OCI-LY1 (cell line): ENCODE data around the gene RP9.

Experiments
- H2AFZ ChIP-seq: fragments of 200-600 bp; sonication (generic), shearing (Covaris generic); 2 replicates; pipeline ENCODE4 v1.6.0; 2014; ENCODE audit warnings: antibody characterized with exemption, mild to moderate bottlenecking, low read length
- H3F3A ChIP-seq: fragments of 200-600 bp; sonication (generic), shearing (Covaris generic); 2 replicates; pipeline ENCODE4 v1.6.0; 2014; ENCODE audit warnings: mild to moderate bottlenecking, antibody characterized with exemption, low read length, moderate library complexity; ENCODE audit not compliant: insufficient read depth
- H3K27ac ChIP-seq: fragments of 200-600 bp; sonication (generic); 2 replicates; pipeline ENCODE4 v1.5.1; 2014; ENCODE audit warnings: low read length, mixed run types, mild to moderate bottlenecking, low read depth; ENCODE audit not compliant: poor library complexity, severe bottlenecking
- H3K27me3 ChIP-seq: fragments of 200-600 bp; sonication (generic); 2 replicates; pipeline ENCODE4 v1.6.0; 2014; ENCODE audit warnings: antibody characterized with exemption, mild to moderate bottlenecking, low read length, moderate library complexity; ENCODE audit not compliant: insufficient read depth
- H3K36me3 ChIP-seq: fragments of 200-600 bp; sonication (generic); 2 replicates; pipeline ENCODE4 v1.6.1; 2014; ENCODE audit warnings: mild to moderate bottlenecking, antibody characterized with exemption, low read length, moderate library complexity, mixed read lengths; ENCODE audit not compliant: insufficient read depth
- H3K4me1 ChIP-seq: fragments of 200-600 bp; sonication (generic); 2 replicates; pipeline ENCODE4 v1.5.1; 2014; ENCODE audit warnings: mild to moderate bottlenecking, low read length, moderate library complexity; ENCODE audit not compliant: insufficient read depth, severe bottlenecking
- H3K4me2 ChIP-seq: fragments of 200-600 bp; sonication (generic), shearing (Covaris generic); 2 replicates; pipeline ENCODE4 v1.6.1; 2014; ENCODE audit warnings: low read length
- H3K4me3 ChIP-seq: fragments of 200-600 bp; sonication (generic); 2 replicates; pipeline ENCODE4 v1.5.1; 2014; ENCODE audit warnings: low read length, low read depth, mild to moderate bottlenecking, mixed read lengths; ENCODE audit not compliant: poor library complexity, severe bottlenecking
- H3K79me2 ChIP-seq: fragments of 200-600 bp; shearing (Covaris generic); 2 replicates; pipeline ENCODE4 v1.6.1; 2016; ENCODE audit warnings: mixed run types, low read length, mixed read lengths; ENCODE audit not compliant: insufficient read depth
- H3K9ac ChIP-seq: fragments of 200-600 bp; sonication (generic), shearing (Covaris generic); 2 replicates; pipeline ENCODE4 v1.6.1; 2014; ENCODE audit warnings: mild to moderate bottlenecking, low read length, mixed read lengths
- H3K9me2 ChIP-seq: fragments of 200-600 bp; sonication (generic), shearing (Covaris generic); 2 replicates; pipeline ENCODE4 v1.6.1; 2014; ENCODE audit warnings: low read depth, mild to moderate bottlenecking, low read length, mixed read lengths
- H3K9me3 ChIP-seq: fragments of 200-600 bp; shearing (Covaris generic); 2 replicates; pipeline ENCODE4 v1.6.1; 2014; ENCODE audit warnings: low read length, mixed read lengths
- H4K20me1 ChIP-seq: fragments of 200-600 bp; sonication (generic), shearing (Covaris generic); 2 replicates; pipeline ENCODE4 v1.6.0; 2016; ENCODE audit warnings: mild to moderate bottlenecking, low read length; ENCODE audit not compliant: insufficient read depth
- EZH2 ChIP-seq: fragments of 200-600 bp; sonication (generic), shearing (Covaris generic); IDR thresholded peaks from 2 replicates; pipeline ENCODE4 v1.8.0; 2017; ENCODE audit warnings: borderline replicate concordance, mixed run types, mild to moderate bottlenecking, antibody characterized with exemption, low read length, moderate library complexity, mixed read lengths
- TF ChIP-seq, protein P1 (sequence below): fragments of 200-600 bp; sonication (generic), shearing (Covaris generic); IDR thresholded peaks from 2 replicates; pipeline ENCODE4 v1.5.1; 2017; ENCODE audit warnings: mild to moderate bottlenecking, antibody characterized with exemption, low read length, moderate library complexity, mixed read lengths

Gene RP9

GRCh38 chr7:33128990-33129805, 20.0 kb upstream of the RP9 start, which contains the start of gene BBS9:
BBS9 (plus strand) TSS chr7:33129564; CDS start chr7:33146253, 16,689 bp downstream.
- no peaks in the 10 kb centered on the region for H3K79me2 ChIP-seq
- no peaks in the 10 kb centered on the region for H3K9me2 ChIP-seq
- no peaks in the 10 kb centered on the region for H3K36me3 ChIP-seq
- H4K20me1 ChIP-seq = no peaks in the 10 kb centered on the region
- no peaks in the 10 kb centered on the region; the same call in 1 of the 2 replicates for H3K9me3 ChIP-seq
- peak within 1 kb of the TSS; percentile 91 for H3K4me2 ChIP-seq
- H3K4me1 ChIP-seq = peaks cover 21% of the 10 kb centered on the region
- H3K9ac ChIP-seq = peak within 1 kb of the TSS; percentile 77
- TF ChIP-seq EZH2 = no peak
- TF ChIP-seq, protein P1, sequence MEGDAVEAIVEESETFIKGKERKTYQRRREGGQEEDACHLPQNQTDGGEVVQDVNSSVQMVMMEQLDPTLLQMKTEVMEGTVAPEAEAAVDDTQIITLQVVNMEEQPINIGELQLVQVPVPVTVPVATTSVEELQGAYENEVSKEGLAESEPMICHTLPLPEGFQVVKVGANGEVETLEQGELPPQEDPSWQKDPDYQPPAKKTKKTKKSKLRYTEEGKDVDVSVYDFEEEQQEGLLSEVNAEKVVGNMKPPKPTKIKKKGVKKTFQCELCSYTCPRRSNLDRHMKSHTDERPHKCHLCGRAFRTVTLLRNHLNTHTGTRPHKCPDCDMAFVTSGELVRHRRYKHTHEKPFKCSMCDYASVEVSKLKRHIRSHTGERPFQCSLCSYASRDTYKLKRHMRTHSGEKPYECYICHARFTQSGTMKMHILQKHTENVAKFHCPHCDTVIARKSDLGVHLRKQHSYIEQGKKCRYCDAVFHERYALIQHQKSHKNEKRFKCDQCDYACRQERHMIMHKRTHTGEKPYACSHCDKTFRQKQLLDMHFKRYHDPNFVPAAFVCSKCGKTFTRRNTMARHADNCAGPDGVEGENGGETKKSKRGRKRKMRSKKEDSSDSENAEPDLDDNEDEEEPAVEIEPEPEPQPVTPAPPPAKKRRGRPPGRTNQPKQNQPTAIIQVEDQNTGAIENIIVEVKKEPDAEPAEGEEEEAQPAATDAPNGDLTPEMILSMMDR = peak; percentile 14; the same call in 1 of the 2 replicates
- H3K4me3 ChIP-seq = peak within 1 kb of the TSS; percentile 90
- no peaks in the 10 kb centered on the region for H3F3A ChIP-seq
- peak within 1 kb of the TSS; percentile 86 for H2AFZ ChIP-seq
- no peaks in the 10 kb centered on the region for H3K27me3 ChIP-seq
- peak within 1 kb of the TSS; percentile 54 for H3K27ac ChIP-seq

GRCh38 chr7:33128631-33128989, 19.4 kb upstream of the RP9 start:
- TF ChIP-seq EZH2 = no peak
- TF ChIP-seq, protein P1 = no peak
- no peak overlapping the region for H3K27ac ChIP-seq

DNA sequence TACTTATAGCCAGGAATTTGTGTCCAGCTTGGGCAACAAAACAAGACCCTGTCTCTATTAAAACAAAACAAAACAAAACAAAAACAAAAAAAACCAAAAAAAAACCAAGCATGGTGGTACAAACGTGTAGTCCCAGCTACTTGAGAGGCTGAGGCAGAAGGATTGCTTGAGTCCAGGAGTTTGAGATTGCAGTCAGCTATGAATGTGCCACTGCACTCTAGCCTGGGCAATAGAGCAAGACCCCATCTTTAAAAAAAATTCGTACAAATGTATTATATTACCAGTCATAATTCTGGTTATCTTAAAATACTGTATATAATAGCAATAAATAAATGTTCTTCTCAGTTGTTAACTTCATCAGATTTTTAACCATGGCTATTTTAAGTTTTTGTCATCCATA, 17.9 kb upstream of the RP9 start:
- H3K4me2 ChIP-seq = no peak overlapping the region
- no peaks in the 10 kb centered on the region for H3K27me3 ChIP-seq
- H3F3A ChIP-seq = no peaks in the 10 kb centered on the region
- no peaks in the 10 kb centered on the region for H3K36me3 ChIP-seq
- H3K9ac ChIP-seq = no peak overlapping the region
- H3K4me1 ChIP-seq = peaks cover 21% of the 10 kb centered on the region
- no peak overlapping the region for H2AFZ ChIP-seq
- no peaks in the 10 kb centered on the region for H4K20me1 ChIP-seq
- no peak overlapping the region for H3K4me3 ChIP-seq
- no peak overlapping the region for H3K27ac ChIP-seq
- no peaks in the 10 kb centered on the region for H3K79me2 ChIP-seq
- no peaks in the 10 kb centered on the region for H3K9me3 ChIP-seq
- TF ChIP-seq, protein P1 = no peak
- TF ChIP-seq EZH2 = no peak
- H3K9me2 ChIP-seq = no peaks in the 10 kb centered on the region

More at GRCh38 chr7:33128631-33128989, 19.4 kb upstream of the RP9 start:
- Histone ChIP-seq H3K36me3 (no peaks in the 10 kb centered on the region), H4K20me1 (no peaks in the 10 kb centered on the region), H3K27me3 (no peaks in the 10 kb centered on the region), H3K79me2 (no peaks in the 10 kb centered on the region), H3K4me2 (peak overlapping the region; percentile 91), H3K9me2 (no peaks in the 10 kb centered on the region), H3F3A (no peaks in the 10 kb centered on the region), H3K4me1 (peaks cover 21% of the 10 kb centered on the region), H2AFZ (peak overlapping the region; percentile 86), H3K9ac (peak overlapping the region; percentile 77), H3K9me3 (no peaks in the 10 kb centered on the region; the same call in 1 of the 2 replicates), H3K4me3 (peak overlapping the region; percentile 90)
